ENCODE results near the gene NELFA. TPM values are rescaled to one million over a fixed set of nuclear protein-coding genes. Genes with fewer than 3 reads are reported as not detected.

NELFA gene
- total and polyA plus RNA-seq, 4 donors, result 7.1 to 11.8 (median 9.3) TPM

DNA sequence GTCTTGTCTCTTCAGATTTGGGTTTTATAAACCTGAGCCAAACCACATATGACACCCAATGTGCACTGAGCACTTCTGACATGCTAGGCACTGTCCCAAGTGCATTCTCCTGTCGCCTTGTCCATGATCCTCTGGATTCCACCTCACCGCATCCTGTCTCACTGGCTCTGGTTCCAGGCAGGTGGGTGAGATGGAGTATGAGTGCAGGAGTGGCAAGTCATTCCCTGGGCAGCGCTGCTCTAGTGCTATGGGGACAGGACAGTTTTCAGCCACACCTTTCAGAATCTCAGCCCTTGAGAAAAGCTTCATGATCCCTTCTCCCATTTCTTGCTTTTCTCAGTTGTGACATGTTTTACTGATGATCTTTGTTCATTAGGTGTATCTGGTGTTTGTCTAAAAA is 71.2 kb downstream of the NELFA start:
- Histone ChIP-seq H3K27ac (ENCODE audit: low read depth in 1 of 2, low read length in 2 of 2) (no peak overlapping the region), H3K9me3 (ENCODE audit: control insufficient read depth in 4 of 4, low read length in 3 of 4) (no peaks in the 10 kb centered on the region), H3K4me3 (ENCODE audit: low read depth in 1 of 3, low read length in 3 of 3) (no peak overlapping the region), H3K4me1 (ENCODE audit: control insufficient read depth in 4 of 4, insufficient read depth in 4 of 4, low read length in 3 of 4) (no peaks in the 10 kb centered on the region), H3K27me3 (ENCODE audit: control insufficient read depth in 4 of 4, insufficient read depth in 4 of 4, low read length in 3 of 4) (no peaks in the 10 kb centered on the region), H3K9ac (ENCODE audit: low read depth in 1 of 2, low read length in 2 of 2) (no peak overlapping the region), H3K36me3 (ENCODE audit: control insufficient read depth in 4 of 4, insufficient read depth in 3 of 4, low read depth in 1 of 4, low read length in 3 of 4) (peaks cover 7 to 16% (median 10%) of the 10 kb centered on the region in 4 donors)
- DNase-seq (ENCODE audit: low spot score), result no peak
- TF ChIP-seq, protein P1, sequence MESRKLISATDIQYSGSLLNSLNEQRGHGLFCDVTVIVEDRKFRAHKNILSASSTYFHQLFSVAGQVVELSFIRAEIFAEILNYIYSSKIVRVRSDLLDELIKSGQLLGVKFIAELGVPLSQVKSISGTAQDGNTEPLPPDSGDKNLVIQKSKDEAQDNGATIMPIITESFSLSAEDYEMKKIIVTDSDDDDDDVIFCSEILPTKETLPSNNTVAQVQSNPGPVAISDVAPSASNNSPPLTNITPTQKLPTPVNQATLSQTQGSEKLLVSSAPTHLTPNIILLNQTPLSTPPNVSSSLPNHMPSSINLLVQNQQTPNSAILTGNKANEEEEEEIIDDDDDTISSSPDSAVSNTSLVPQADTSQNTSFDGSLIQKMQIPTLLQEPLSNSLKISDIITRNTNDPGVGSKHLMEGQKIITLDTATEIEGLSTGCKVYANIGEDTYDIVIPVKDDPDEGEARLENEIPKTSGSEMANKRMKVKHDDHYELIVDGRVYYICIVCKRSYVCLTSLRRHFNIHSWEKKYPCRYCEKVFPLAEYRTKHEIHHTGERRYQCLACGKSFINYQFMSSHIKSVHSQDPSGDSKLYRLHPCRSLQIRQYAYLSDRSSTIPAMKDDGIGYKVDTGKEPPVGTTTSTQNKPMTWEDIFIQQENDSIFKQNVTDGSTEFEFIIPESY (IDR thresholded peaks at IDR 0.05), result no peak
- TF ChIP-seq HNF4G (IDR thresholded peaks at IDR 0.05), result no peak
- TF ChIP-seq JUND (IDR thresholded peaks at IDR 0.05), result no peak
- no peak for TF ChIP-seq RAD21 (IDR thresholded peaks at IDR 0.05)
- TF ChIP-seq NR2F2 (IDR thresholded peaks at IDR 0.05), result no peak
- TF ChIP-seq, protein P2, sequence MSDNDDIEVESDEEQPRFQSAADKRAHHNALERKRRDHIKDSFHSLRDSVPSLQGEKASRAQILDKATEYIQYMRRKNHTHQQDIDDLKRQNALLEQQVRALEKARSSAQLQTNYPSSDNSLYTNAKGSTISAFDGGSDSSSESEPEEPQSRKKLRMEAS (IDR thresholded peaks at IDR 0.05), result no peak
- TF ChIP-seq, protein P3, sequence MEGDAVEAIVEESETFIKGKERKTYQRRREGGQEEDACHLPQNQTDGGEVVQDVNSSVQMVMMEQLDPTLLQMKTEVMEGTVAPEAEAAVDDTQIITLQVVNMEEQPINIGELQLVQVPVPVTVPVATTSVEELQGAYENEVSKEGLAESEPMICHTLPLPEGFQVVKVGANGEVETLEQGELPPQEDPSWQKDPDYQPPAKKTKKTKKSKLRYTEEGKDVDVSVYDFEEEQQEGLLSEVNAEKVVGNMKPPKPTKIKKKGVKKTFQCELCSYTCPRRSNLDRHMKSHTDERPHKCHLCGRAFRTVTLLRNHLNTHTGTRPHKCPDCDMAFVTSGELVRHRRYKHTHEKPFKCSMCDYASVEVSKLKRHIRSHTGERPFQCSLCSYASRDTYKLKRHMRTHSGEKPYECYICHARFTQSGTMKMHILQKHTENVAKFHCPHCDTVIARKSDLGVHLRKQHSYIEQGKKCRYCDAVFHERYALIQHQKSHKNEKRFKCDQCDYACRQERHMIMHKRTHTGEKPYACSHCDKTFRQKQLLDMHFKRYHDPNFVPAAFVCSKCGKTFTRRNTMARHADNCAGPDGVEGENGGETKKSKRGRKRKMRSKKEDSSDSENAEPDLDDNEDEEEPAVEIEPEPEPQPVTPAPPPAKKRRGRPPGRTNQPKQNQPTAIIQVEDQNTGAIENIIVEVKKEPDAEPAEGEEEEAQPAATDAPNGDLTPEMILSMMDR (IDR thresholded peaks at IDR 0.05; ENCODE audit: low read depth, low read length, missing input control), result no peak
- no peak for TF ChIP-seq FOXA1 (IDR thresholded peaks at IDR 0.05)
- TF ChIP-seq SP1 (IDR thresholded peaks at IDR 0.05), result no peak
- TF ChIP-seq, protein P4, sequence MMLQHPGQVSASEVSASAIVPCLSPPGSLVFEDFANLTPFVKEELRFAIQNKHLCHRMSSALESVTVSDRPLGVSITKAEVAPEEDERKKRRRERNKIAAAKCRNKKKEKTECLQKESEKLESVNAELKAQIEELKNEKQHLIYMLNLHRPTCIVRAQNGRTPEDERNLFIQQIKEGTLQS (IDR thresholded peaks at IDR 0.05), result no peak
- no peak for TF ChIP-seq YY1 (IDR thresholded peaks at IDR 0.05)
- TF ChIP-seq EGR1 (IDR thresholded peaks at IDR 0.05; ENCODE audit: low read depth in 2 of 2), result no peak
- no peak for TF ChIP-seq TAF1 (conservative IDR thresholded peaks at IDR 0.05)
- TF ChIP-seq RXRA (IDR thresholded peaks at IDR 0.05), result no peak
- no peak for TF ChIP-seq FOXA2 (IDR thresholded peaks at IDR 0.05)
- TF ChIP-seq GABPA (IDR thresholded peaks at IDR 0.05 in 1 of 2, conservative IDR thresholded peaks at IDR 0.05 in 1 of 2), result no peak
- TF ChIP-seq, protein P5, sequence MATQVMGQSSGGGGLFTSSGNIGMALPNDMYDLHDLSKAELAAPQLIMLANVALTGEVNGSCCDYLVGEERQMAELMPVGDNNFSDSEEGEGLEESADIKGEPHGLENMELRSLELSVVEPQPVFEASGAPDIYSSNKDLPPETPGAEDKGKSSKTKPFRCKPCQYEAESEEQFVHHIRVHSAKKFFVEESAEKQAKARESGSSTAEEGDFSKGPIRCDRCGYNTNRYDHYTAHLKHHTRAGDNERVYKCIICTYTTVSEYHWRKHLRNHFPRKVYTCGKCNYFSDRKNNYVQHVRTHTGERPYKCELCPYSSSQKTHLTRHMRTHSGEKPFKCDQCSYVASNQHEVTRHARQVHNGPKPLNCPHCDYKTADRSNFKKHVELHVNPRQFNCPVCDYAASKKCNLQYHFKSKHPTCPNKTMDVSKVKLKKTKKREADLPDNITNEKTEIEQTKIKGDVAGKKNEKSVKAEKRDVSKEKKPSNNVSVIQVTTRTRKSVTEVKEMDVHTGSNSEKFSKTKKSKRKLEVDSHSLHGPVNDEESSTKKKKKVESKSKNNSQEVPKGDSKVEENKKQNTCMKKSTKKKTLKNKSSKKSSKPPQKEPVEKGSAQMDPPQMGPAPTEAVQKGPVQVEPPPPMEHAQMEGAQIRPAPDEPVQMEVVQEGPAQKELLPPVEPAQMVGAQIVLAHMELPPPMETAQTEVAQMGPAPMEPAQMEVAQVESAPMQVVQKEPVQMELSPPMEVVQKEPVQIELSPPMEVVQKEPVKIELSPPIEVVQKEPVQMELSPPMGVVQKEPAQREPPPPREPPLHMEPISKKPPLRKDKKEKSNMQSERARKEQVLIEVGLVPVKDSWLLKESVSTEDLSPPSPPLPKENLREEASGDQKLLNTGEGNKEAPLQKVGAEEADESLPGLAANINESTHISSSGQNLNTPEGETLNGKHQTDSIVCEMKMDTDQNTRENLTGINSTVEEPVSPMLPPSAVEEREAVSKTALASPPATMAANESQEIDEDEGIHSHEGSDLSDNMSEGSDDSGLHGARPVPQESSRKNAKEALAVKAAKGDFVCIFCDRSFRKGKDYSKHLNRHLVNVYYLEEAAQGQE (IDR thresholded peaks at IDR 0.05), result no peak
- WGBS, result 98% methylated on average over 3 of the region's 3 CpGs

DNA sequence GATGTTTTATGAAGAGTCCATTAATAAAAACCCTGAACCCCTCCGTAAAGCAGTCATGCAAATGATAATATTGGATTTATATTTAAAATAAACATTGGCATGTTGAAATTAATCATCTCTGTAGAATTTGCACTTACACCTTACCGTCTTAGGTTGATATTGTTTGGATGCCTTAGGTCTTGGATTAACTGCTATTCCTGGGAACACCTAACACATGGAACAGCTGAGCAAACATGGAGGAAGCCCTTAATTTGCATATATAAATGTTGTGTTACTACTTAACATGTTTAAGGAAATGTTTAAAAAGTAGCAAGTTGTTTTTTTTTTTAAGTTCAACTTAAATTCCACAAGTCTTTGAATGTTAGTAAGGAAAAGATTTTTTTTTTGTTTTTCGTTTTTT is 75.1 kb downstream of the NELFA start:
- no peak for DNase-seq (ENCODE audit: low spot score)
- WGBS, result 96% methylated on average over 3 of the region's 3 CpGs
- H3K27me3 ChIP-seq (ENCODE audit: control insufficient read depth in 4 of 4, insufficient read depth in 4 of 4, low read length in 3 of 4), result no peaks in the 10 kb centered on the region
- no peak overlapping the region for H3K9ac ChIP-seq (ENCODE audit: low read depth in 1 of 2, low read length in 2 of 2)
- H3K4me3 ChIP-seq (ENCODE audit: low read depth in 1 of 3, low read length in 3 of 3), result no peak overlapping the region
- no peaks in the 10 kb centered on the region for H3K4me1 ChIP-seq (ENCODE audit: control insufficient read depth in 4 of 4, insufficient read depth in 4 of 4, low read length in 3 of 4)
- H3K36me3 ChIP-seq (ENCODE audit: control insufficient read depth in 4 of 4, insufficient read depth in 3 of 4, low read depth in 1 of 4, low read length in 3 of 4), result peaks cover 3 to 15% (median 8%) of the 10 kb centered on the region in 4 donors
- no peak overlapping the region for H3K27ac ChIP-seq (ENCODE audit: low read depth in 1 of 2, low read length in 2 of 2)
- H3K9me3 ChIP-seq (ENCODE audit: control insufficient read depth in 4 of 4, low read length in 3 of 4), result no peaks in the 10 kb centered on the region
- TF ChIP-seq, protein P3 (IDR thresholded peaks at IDR 0.05; ENCODE audit: low read depth, low read length, missing input control), result no peak
- TF ChIP-seq, protein P4 (IDR thresholded peaks at IDR 0.05), result no peak
- TF ChIP-seq FOXA2 (IDR thresholded peaks at IDR 0.05) (no peak), YY1 (IDR thresholded peaks at IDR 0.05) (no peak)
- TF ChIP-seq, protein P1 (IDR thresholded peaks at IDR 0.05), result no peak
